B cell (primary cell): ENCODE data around the gene TEAD1. TPM values are rescaled to one million over a fixed set of nuclear protein-coding genes. Genes with fewer than 3 reads are reported as not detected.

ENCODE experiments used
- ATAC-seq: fragments of 200-7000 bp; cut with Tn5 transposase; one replicate; pipeline ENCODE4 v1.10.0; 2021; ENCODE audit warnings: low read depth, mild to moderate bottlenecking, moderate number of reproducible peaks, moderate library complexity
- CTCF ChIA-PET: fragments of 350-600 bp; sonication (Branson Sonifier 250); formaldehyde crosslinking; loops from one replicate; lab custom pipeline; 2021; ENCODE audit warnings: antibody characterized with exemption, inconsistent platforms; lab: Charles Lee
- POLR2A ChIA-PET: fragments of 350-600 bp; sonication (Branson Sonifier 250); formaldehyde crosslinking; loops from one replicate; lab custom pipeline; 2021; ENCODE audit warnings: antibody characterized with exemption; lab: Charles Lee
- DNase-seq: peaks from one replicate; pipeline ENCODE4 v3.0.0; 2013
- H2AFZ ChIP-seq: 2 replicates; pipeline ENCODE4 v1.6.1; 2012; ENCODE audit warnings: mild to moderate bottlenecking, low read depth, low read length; ENCODE audit not compliant: insufficient read depth, poor library complexity, severe bottlenecking
- H3K27ac ChIP-seq, 2 donors: 1 replicate in 1 of 2; 2 replicates in 1 of 2; pipeline ENCODE4 v1.5.1; 2012 to 2013; ENCODE audit warnings: low read length in 2 of 2, mild to moderate bottlenecking in 2 of 2, moderate library complexity in 1 of 2
- H3K27me3 ChIP-seq, 4 experiments: fragments of 200-600 bp in 1 of 4; sonication (generic) in 1 of 4; replicated peaks in 1 of 4; 1 replicate in 2 of 4; 2 replicates in 2 of 4; pipeline versions ENCODE4 v1.6.1 to v1.7.0; 2013 to 2016; ENCODE audit warnings: low read length in 3 of 4, mild to moderate bottlenecking in 2 of 4, mixed read lengths in 1 of 4, moderate library complexity in 1 of 4; ENCODE audit not compliant: insufficient read depth in 4 of 4, control insufficient read depth in 3 of 4; ENCODE audit errors: control extremely low read depth in 1 of 4
- H3K36me3 ChIP-seq, 2 experiments: replicated peaks in 1 of 2; 1 replicate in 1 of 2; 2 replicates in 1 of 2; pipeline versions ENCODE4 v1.6.1 to v1.7.1; 2013; ENCODE audit warnings: low read length in 1 of 2; ENCODE audit not compliant: insufficient read depth in 2 of 2, control insufficient read depth in 1 of 2; ENCODE audit errors: control extremely low read depth in 1 of 2, extremely low read depth in 1 of 2
- H3K4me1 ChIP-seq, 2 donors: fragments of 200-600 bp in 1 of 2; sonication (generic) in 1 of 2; 1 replicate in 1 of 2; 2 replicates in 1 of 2; pipeline versions ENCODE4 v1.5.1 to v1.6.1; 2013 to 2017; ENCODE audit warnings: low read length in 2 of 2; ENCODE audit not compliant: control insufficient read depth in 2 of 2, insufficient read depth in 2 of 2
- H3K4me2 ChIP-seq: replicated peaks from 2 replicates; pipeline ENCODE3; 2012; ENCODE audit warnings: mild to moderate bottlenecking, low read depth, low read length; ENCODE audit not compliant: poor library complexity, severe bottlenecking
- H3K4me3 ChIP-seq, 5 experiments: fragments of 200-600 bp in 1 of 5; sonication (generic) in 1 of 5; 1 replicate in 3 of 5; 2 replicates in 2 of 5; pipeline versions ENCODE4 v1.5.1 to v1.7.0; 2011 to 2016; ENCODE audit warnings: low read length in 4 of 5, mild to moderate bottlenecking in 4 of 5, low read depth in 2 of 5, control low read depth in 1 of 5, moderate library complexity in 1 of 5; ENCODE audit not compliant: insufficient read depth in 1 of 5; ENCODE audit errors: control extremely low read depth in 1 of 5, extremely low read depth in 1 of 5
- H3K79me2 ChIP-seq: fragments of 200-600 bp; sonication (generic); one replicate; pipeline ENCODE4 v1.6.0; 2016; ENCODE audit warnings: low read length; ENCODE audit not compliant: control insufficient read depth, insufficient read depth
- H3K9ac ChIP-seq: fragments of 200-600 bp; sonication (generic); 2 replicates; pipeline ENCODE4 v1.6.1; 2017; ENCODE audit warnings: mild to moderate bottlenecking, low read length, moderate library complexity
- H3K9me3 ChIP-seq, 3 donors: one replicate each; pipeline versions ENCODE4 v1.6.1 to v1.7.1; 2013; ENCODE audit warnings: low read length in 2 of 3; ENCODE audit not compliant: control insufficient read depth in 2 of 3, insufficient read depth in 1 of 3; ENCODE audit errors: control extremely low read depth in 1 of 3
- H4K20me1 ChIP-seq: 2 replicates; pipeline ENCODE4 v1.6.0; 2012; ENCODE audit warnings: mild to moderate bottlenecking, low read length; ENCODE audit not compliant: insufficient read depth, control insufficient read depth, poor library complexity, severe bottlenecking
- H3K27ac Mint-ChIP-seq: one replicate; pipeline ENCODE4 v1.8.0; 2021; ENCODE audit warnings: mixed read lengths
- H3K27me3 Mint-ChIP-seq: one replicate; pipeline ENCODE4 v1.8.0; 2021; ENCODE audit warnings: mixed read lengths
- H3K4me1 Mint-ChIP-seq: one replicate; pipeline ENCODE4 v1.8.0; 2021; ENCODE audit warnings: mixed read lengths
- H3K4me3 Mint-ChIP-seq: one replicate; pipeline ENCODE4 v1.8.0; 2021; ENCODE audit warnings: mixed read lengths
- H3K9me3 Mint-ChIP-seq: one replicate; pipeline ENCODE4 v1.8.0; 2022; ENCODE audit warnings: mixed read lengths; ENCODE audit not compliant: insufficient read depth
- EZH2 ChIP-seq: IDR thresholded peaks from 2 replicates; pipeline ENCODE4 v1.6.1; 2012; ENCODE audit warnings: borderline replicate concordance, low read depth, mild to moderate bottlenecking, moderate library complexity, low read length; ENCODE audit not compliant: insufficient read depth, poor library complexity, severe bottlenecking
- WGBS: methylation state at CpG from one replicate; pipeline ENCODE4 v1.1.5; 2013; ENCODE audit warnings: missing lambda C conversion rate; ENCODE audit not compliant: insufficient coverage; 5-methylcytosine and 5-hydroxymethylcytosine counted together
- intact Hi-C: fragments of 100-400 bp; cut with micrococcal nuclease; formaldehyde crosslinking; loops from one replicate; pipeline ENCODE4 v1.10.0; 2022
- polyA plus RNA-seq: library from polyadenylated mRNA; depleted of rRNA; stranded (reverse); fragments of >200 nt; gene quantifications from 2 replicates; pipeline ENCODE4 v1.2.3, GENCODE V29; 2012
- total RNA-seq, 2 donors: library from RNA; stranded (reverse); fragments of 120-200 nt in 1 of 2; gene quantifications; 1 replicate in 1 of 2; 2 replicates in 1 of 2; pipeline versions ENCODE4 v1.2.3 to v1.2.4, GENCODE V29; 2013 to 2022
- TF ChIP-seq, protein P1 (sequence below): fragments of 200-600 bp; IDR thresholded peaks from one replicate; pipeline ENCODE4 v1.8.0; 2022; ENCODE audit warnings: antibody characterized with exemption, mild to moderate bottlenecking

Gene TEAD1
- total and polyA plus RNA-seq, 2 donors (not counting 1 experiment from before 2014, with no cell fraction given), result 0.30 TPM; not detected in 1

DNA sequence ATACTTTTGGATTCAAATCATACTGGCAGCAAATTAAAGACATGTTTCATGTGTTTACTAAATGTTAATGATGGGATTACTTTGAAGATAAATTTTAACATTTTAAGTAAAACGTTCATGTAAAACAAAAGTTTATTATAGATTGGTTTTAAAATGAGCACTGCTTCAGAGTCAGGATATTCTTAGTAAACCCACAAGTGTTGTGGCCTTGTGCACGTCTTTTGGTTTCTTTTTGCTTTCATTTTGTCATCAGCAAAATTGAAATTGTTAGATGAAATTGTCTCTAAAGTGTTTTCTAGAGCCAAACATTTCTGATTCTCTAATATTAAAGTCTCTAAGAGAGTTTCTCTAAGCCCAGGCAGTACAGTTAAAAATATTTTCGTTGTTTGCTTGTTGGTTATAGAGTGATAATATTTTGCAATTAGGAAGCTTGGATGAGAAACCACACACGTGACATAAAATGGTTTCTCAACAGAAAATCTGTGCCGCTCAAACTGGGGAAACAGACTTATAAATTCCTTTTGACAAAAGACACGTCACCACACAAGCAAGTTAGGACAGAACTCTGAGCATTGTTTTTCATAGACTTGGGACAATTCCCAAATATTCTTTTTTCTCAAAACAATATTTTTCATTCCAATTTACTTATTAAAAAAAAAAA is 164.4 kb downstream of the TEAD1 start:
- no peaks in the 10 kb centered on the region for H4K20me1 ChIP-seq
- H3K4me2 ChIP-seq, result no peak overlapping the region
- no peak overlapping the region for H3K27ac Mint-ChIP-seq
- no peak for TF ChIP-seq EZH2
- TF ChIP-seq, protein P1, sequence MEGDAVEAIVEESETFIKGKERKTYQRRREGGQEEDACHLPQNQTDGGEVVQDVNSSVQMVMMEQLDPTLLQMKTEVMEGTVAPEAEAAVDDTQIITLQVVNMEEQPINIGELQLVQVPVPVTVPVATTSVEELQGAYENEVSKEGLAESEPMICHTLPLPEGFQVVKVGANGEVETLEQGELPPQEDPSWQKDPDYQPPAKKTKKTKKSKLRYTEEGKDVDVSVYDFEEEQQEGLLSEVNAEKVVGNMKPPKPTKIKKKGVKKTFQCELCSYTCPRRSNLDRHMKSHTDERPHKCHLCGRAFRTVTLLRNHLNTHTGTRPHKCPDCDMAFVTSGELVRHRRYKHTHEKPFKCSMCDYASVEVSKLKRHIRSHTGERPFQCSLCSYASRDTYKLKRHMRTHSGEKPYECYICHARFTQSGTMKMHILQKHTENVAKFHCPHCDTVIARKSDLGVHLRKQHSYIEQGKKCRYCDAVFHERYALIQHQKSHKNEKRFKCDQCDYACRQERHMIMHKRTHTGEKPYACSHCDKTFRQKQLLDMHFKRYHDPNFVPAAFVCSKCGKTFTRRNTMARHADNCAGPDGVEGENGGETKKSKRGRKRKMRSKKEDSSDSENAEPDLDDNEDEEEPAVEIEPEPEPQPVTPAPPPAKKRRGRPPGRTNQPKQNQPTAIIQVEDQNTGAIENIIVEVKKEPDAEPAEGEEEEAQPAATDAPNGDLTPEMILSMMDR, result no peak
- H3K27me3 ChIP-seq, result no peaks in the 10 kb centered on the region
- H3K27ac ChIP-seq, result no peak overlapping the region
- H3K9ac ChIP-seq, result no peak overlapping the region
- H3K9me3 Mint-ChIP-seq, result no peaks in the 10 kb centered on the region
- ChIA-PET CTCF (no interaction called here), POLR2A (no interaction called here)
- H3K9me3 ChIP-seq, result no peaks in the 10 kb centered on the region
- peaks cover 15% of the 10 kb centered on the region for H3K27me3 Mint-ChIP-seq
- DNase-seq (no peak), ATAC-seq (no peak)
- no peaks in the 10 kb centered on the region for H3K4me1 Mint-ChIP-seq
- intact Hi-C loops, result no loop called here
- H3K4me1 ChIP-seq, result no peaks in the 10 kb centered on the region
- H3K4me3 ChIP-seq, result no peak overlapping the region
- no peak overlapping the region for H3K4me3 Mint-ChIP-seq
- H2AFZ ChIP-seq, result no peak overlapping the region
- no peaks in the 10 kb centered on the region for H3K36me3 ChIP-seq
- H3K79me2 ChIP-seq, result no peaks in the 10 kb centered on the region
- 90% methylated on average over 4 of the region's 6 CpGs for WGBS

DNA sequence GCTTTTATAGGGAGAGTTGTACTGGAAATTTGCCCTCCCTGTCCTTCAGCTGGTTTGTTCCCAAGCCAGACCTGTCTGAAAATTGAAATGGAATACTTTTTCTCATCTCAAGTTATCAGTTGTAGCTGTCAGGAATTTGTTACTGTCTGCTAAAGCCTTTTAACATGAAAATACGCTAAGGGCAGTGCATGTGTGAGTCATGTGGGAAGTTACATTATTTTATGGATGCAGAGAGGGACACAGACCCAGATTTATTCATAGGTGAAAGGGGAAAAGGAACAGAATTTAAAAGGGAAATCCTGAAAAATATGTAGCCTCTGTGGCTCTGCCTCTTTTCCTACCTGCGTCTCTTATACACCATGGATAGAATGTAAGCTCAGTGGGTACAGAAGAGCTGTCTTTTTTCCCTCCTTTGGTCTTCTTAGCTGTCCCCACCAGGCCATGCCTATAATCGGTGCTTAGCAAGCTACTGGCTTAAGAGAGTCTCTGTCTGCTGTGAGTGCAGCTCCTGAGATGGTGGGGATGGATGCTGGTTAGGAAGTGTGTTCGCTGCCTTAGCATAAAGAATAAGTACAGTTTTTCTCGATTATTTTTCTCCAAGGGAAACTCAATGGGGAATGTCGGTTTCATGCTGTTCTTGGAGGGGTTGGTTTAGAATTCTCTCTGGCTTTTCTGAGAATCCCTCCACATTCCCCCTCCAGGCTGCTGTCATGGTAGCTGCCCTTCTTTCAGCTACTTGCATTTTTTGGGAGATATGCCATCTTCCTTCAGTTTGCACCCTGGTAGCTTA is 166.8 kb downstream of the TEAD1 start:
- intact Hi-C loops, result no loop called here
- Mint-ChIP-seq H3K9me3 (no peaks in the 10 kb centered on the region), H3K27me3 (peaks cover 3% of the 10 kb centered on the region), H3K27ac (no peak overlapping the region), H3K4me1 (no peaks in the 10 kb centered on the region), H3K4me3 (no peak overlapping the region)
- Histone ChIP-seq H4K20me1 (no peaks in the 10 kb centered on the region), H3K9me3 (no peaks in the 10 kb centered on the region), H3K4me3 (no peak overlapping the region), H3K9ac (no peak overlapping the region), H3K4me2 (no peak overlapping the region), H3K27me3 (no peaks in the 10 kb centered on the region), H3K27ac (no peak overlapping the region), H3K4me1 (no peaks in the 10 kb centered on the region), H3K79me2 (no peaks in the 10 kb centered on the region), H2AFZ (no peak overlapping the region), H3K36me3 (no peaks in the 10 kb centered on the region)
- TF ChIP-seq, protein P1, result no peak
- no peak for TF ChIP-seq EZH2
- DNase-seq, result no peak
- CTCF ChIA-PET, result no interaction called here
- 76% methylated on average over 3 of the region's 6 CpGs for WGBS
- no peak for ATAC-seq
- POLR2A ChIA-PET, result no interaction called here
